Peyer's patch (tissue), 4 donors: ENCODE measurements around the gene CNTN2.

Experiments used
- CTCF ChIP-seq, 6 experiments: fragments of 450-650 bp in 4 of 6; fragments of 200-600 bp in 2 of 6; sonication (generic) in 1 of 6; IDR thresholded peaks; one replicate each; pipeline ENCODE4 v1.5.1; 2017 to 2019; ENCODE audit warnings: antibody characterized with exemption in 6 of 6, mild to moderate bottlenecking in 3 of 6, moderate library complexity in 1 of 6
- POLR2A ChIP-seq, 2 donors: fragments of 450-650 bp; IDR thresholded peaks; one replicate each; pipeline ENCODE4 v1.5.1; 2017; ENCODE audit warnings: antibody characterized with exemption in 2 of 2, mild to moderate bottlenecking in 2 of 2, moderate library complexity in 2 of 2

- TF ChIP-seq CTCF (IDR thresholded peaks at IDR 0.05): no peak
- no peak for TF ChIP-seq POLR2A (IDR thresholded peaks at IDR 0.05)
Measured at GRCh38 chr1:205067031-205067430, 24.0 kb downstream of the CNTN2 start.
